ENCODE data around the gene TMEM144. TPM values are rescaled to one million over a fixed set of nuclear protein-coding genes. Genes with fewer than 3 reads are reported as not detected.

TMEM144 gene
- total RNA-seq, 4 donors from 2014 or later, result 3.7 to 9.3 (median 6.2) TPM

DNA sequence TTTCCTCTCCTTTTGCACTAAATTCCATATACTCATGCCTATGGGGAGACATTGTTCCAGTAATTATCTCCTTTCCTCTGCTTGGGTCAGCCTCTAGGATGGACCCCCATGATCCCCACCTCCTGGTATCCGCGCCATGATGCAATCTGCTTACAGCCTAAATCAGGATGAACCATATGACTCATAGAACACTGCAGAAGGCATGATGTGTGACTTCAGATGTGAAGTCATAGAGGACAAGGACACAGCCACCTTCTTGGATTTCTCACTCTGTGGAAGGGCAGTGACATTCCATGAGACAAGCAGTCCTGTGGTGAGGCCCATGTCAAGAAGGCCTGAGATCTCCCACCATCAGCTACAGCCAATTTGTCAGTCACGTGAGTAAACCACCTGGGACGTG lies 9.0 kb upstream of the TMEM144 start:
- Histone ChIP-seq H3K4me3 (no peak overlapping the region), H3K36me3 (no peaks in the 10 kb centered on the region), H3K27me3 (no peaks in the 10 kb centered on the region), H3K27ac (no peak overlapping the region), H3K4me1 (no peaks in the 10 kb centered on the region), H3K9me3 (no peaks in the 10 kb centered on the region)
- no peak for DNase-seq (ENCODE audit: low spot score in 2 of 2)
- TF ChIP-seq, protein P1, sequence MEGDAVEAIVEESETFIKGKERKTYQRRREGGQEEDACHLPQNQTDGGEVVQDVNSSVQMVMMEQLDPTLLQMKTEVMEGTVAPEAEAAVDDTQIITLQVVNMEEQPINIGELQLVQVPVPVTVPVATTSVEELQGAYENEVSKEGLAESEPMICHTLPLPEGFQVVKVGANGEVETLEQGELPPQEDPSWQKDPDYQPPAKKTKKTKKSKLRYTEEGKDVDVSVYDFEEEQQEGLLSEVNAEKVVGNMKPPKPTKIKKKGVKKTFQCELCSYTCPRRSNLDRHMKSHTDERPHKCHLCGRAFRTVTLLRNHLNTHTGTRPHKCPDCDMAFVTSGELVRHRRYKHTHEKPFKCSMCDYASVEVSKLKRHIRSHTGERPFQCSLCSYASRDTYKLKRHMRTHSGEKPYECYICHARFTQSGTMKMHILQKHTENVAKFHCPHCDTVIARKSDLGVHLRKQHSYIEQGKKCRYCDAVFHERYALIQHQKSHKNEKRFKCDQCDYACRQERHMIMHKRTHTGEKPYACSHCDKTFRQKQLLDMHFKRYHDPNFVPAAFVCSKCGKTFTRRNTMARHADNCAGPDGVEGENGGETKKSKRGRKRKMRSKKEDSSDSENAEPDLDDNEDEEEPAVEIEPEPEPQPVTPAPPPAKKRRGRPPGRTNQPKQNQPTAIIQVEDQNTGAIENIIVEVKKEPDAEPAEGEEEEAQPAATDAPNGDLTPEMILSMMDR (IDR thresholded peaks at IDR 0.05), result no peak
- TF ChIP-seq EP300 (IDR thresholded peaks at IDR 0.05) (no peak), POLR2A (IDR thresholded peaks at IDR 0.05) (no peak), POLR2AphosphoS5 (IDR thresholded peaks at IDR 0.05) (no peak)
- WGBS, result 92% methylated on average over 4 of the region's 4 CpGs

DNA sequence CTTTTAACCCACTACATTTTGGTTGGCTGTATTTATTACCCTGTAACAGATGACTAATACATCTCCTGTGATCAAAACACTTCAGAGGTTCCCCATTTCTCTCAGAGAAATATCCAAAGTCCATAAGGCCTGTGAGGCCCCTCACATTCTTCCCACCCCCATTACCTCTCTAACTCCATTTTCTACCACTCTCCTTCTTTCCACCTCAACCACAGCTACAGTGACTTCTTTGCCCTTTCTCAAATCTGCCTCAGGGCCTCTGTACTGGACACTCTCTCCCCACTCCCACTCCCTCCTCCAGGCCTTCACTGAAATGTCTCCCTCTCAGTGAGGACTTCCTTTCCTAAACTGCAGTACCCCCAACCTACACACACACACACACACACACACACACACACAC lies 8.4 kb upstream of the TMEM144 start:
- H3K27ac ChIP-seq, result no peak overlapping the region
- H3K9me3 ChIP-seq, result no peaks in the 10 kb centered on the region
- no peaks in the 10 kb centered on the region for H3K36me3 ChIP-seq
- H3K4me3 ChIP-seq, result no peak overlapping the region
- no peaks in the 10 kb centered on the region for H3K4me1 ChIP-seq
- TF ChIP-seq EP300 (IDR thresholded peaks at IDR 0.05) (no peak), POLR2AphosphoS5 (IDR thresholded peaks at IDR 0.05) (no peak), POLR2A (IDR thresholded peaks at IDR 0.05) (no peak)
- TF ChIP-seq, protein P1 (IDR thresholded peaks at IDR 0.05), result no peak
- DNase-seq (ENCODE audit: low spot score in 2 of 2), result no peak
- H3K27me3 ChIP-seq, result no peaks in the 10 kb centered on the region

DNA sequence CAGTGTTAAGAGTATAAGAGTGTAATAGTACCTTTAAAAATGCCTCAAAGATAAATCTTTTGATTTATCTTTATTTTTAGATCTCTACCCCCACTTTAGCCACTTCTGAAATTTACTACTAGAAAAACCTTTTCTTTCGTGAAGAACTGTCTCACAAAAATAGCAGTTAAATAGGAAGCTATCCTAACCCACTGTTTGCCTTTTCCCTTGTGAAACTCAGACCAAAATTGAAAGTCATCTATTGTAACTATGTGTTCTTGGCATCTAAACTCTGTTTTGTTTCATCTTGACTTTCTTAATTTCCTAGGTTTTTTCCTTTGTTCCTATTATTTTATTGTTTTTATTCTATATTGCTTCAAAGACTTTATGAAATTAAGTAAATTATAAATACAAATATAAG lies 7.8 kb upstream of the TMEM144 start:
- Histone ChIP-seq H3K27me3 (no peaks in the 10 kb centered on the region), H3K4me1 (no peaks in the 10 kb centered on the region), H3K4me3 (no peak overlapping the region), H3K27ac (no peak overlapping the region), H3K9me3 (no peaks in the 10 kb centered on the region), H3K36me3 (no peaks in the 10 kb centered on the region)
- TF ChIP-seq, protein P1 (IDR thresholded peaks at IDR 0.05), result no peak
- TF ChIP-seq EP300 (IDR thresholded peaks at IDR 0.05), result no peak
- TF ChIP-seq POLR2A (IDR thresholded peaks at IDR 0.05), result no peak
- TF ChIP-seq POLR2AphosphoS5 (IDR thresholded peaks at IDR 0.05), result no peak
- 58% methylated on average over 1 of the region's 1 CpG for WGBS
- DNase-seq (ENCODE audit: low spot score in 2 of 2), result no peak

DNA sequence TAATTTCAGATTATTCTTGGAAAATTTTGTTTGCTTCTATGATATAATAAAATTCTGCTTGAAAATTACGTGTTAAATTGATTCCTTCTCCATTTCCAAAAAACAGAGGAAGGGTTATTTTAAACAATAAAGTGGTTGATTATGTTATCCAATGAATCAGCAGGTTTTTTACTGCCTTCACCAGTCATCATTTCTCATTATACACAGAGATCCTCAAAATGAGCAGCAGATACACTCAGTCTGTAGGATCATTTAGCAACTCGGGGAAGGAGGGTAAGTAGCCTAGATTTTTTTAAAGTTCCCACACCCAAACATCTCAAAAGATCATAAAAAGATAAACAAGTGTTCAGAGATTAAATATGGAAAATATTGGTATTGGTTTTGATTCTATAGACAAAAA lies 6.8 kb upstream of the TMEM144 start:
- H3K9me3 ChIP-seq, result no peaks in the 10 kb centered on the region
- TF ChIP-seq POLR2AphosphoS5 (IDR thresholded peaks at IDR 0.05) (no peak), EP300 (IDR thresholded peaks at IDR 0.05) (no peak), POLR2A (IDR thresholded peaks at IDR 0.05) (no peak)
- TF ChIP-seq, protein P1 (IDR thresholded peaks at IDR 0.05), result no peak
- no peak overlapping the region for H3K27ac ChIP-seq
- no peak for DNase-seq (ENCODE audit: low spot score in 2 of 2)
- H3K4me1 ChIP-seq, result no peaks in the 10 kb centered on the region
- H3K4me3 ChIP-seq, result no peak overlapping the region
- H3K36me3 ChIP-seq, result no peaks in the 10 kb centered on the region
- no peaks in the 10 kb centered on the region for H3K27me3 ChIP-seq
- 72% methylated on average over 2 of the region's 2 CpGs for WGBS

DNA sequence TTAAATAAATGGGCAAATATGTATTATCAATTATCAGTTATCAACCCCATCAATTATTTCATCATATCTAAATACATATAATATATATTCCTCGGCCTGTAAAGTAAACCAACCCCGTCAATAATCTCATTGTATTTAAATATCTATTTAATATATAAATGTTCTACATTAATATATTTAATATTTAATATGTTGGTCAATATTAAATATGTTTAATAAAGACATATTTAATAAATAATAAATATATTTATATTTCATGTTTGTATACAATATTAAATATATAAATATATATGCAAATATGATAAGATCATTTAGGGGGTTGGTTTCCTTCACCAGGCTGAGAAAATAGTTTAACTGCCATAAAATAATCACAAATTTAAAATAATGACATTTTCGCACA lies 6.4 kb upstream of the TMEM144 start:
- TF ChIP-seq EP300 (IDR thresholded peaks at IDR 0.05) (no peak), POLR2AphosphoS5 (IDR thresholded peaks at IDR 0.05) (no peak), POLR2A (IDR thresholded peaks at IDR 0.05) (no peak)
- TF ChIP-seq, protein P1 (IDR thresholded peaks at IDR 0.05), result no peak
- no peak for DNase-seq (ENCODE audit: low spot score in 2 of 2)
- Histone ChIP-seq H3K4me3 (no peak overlapping the region), H3K9me3 (no peaks in the 10 kb centered on the region), H3K36me3 (no peaks in the 10 kb centered on the region), H3K27ac (no peak overlapping the region), H3K4me1 (no peaks in the 10 kb centered on the region), H3K27me3 (no peaks in the 10 kb centered on the region)
- 95% methylated on average over 3 of the region's 3 CpGs for WGBS
